Middle frontal gyrus (tissue), 1 donor: Measurements from ENCODE around the gene MIS12.

Source experiments
- DNase-seq: peaks from one replicate; pipeline ENCODE4 v3.0.0-alpha.2; 2015; ENCODE audit warnings: low spot score; ENCODE audit errors: extremely low spot score

The MIS12 gene

GRCh38 chr17:5486206-5487124, at the start of gene MIS12:
TSS of gene MIS12 (plus strand) at chr17:5486566. CDS start at chr17:5488863, 2,297 bp downstream.
- peak; percentile 96 for DNase-seq

GRCh38 chr17:5437721-5438317, 48.5 kb upstream of the MIS12 start:
- DNase-seq = no peak

GRCh38 chr17:5438716-5439445, 47.5 kb upstream of the MIS12 start, which contains the start of gene C1QBP:
TSS of gene C1QBP (minus strand) at chr17:5439155. CDS start at chr17:5439073, 82 bp downstream.
- peak; percentile 89 for DNase-seq

GRCh38 chr17:5439446-5439764, 47.0 kb upstream of the MIS12 start:
- DNase-seq = no peak

GRCh38 chr17:5443728-5444127, 42.6 kb upstream of the MIS12 start:
- DNase-seq = no peak

GRCh38 chr17:5444209-5444608, 42.2 kb upstream of the MIS12 start:
- no peak for DNase-seq

GRCh38 chr17:5446786-5447185, 39.6 kb upstream of the MIS12 start:
- DNase-seq = peak; percentile 44

- DNase-seq = no peak
Observed at GRCh38 chr17:5464717-5465507, 21.5 kb upstream of the MIS12 start.

GRCh38 chr17:5466295-5466694, 20.1 kb upstream of the MIS12 start:
- DNase-seq = no peak

- no peak for DNase-seq
Observed at GRCh38 chr17:5467416-5467815, 18.9 kb upstream of the MIS12 start.

GRCh38 chr17:5468075-5468473, 18.3 kb upstream of the MIS12 start:
- DNase-seq = no peak

- DNase-seq = no peak
Observed at GRCh38 chr17:5472511-5472910, 13.9 kb upstream of the MIS12 start.

- DNase-seq = no peak
Observed at GRCh38 chr17:5473906-5474305, 12.5 kb upstream of the MIS12 start.

- no peak for DNase-seq
Observed at GRCh38 chr17:5478992-5479391, 7.4 kb upstream of the MIS12 start.

GRCh38 chr17:5480962-5481361, 5.4 kb upstream of the MIS12 start:
- no peak for DNase-seq

- DNase-seq = no peak
Observed at GRCh38 chr17:5481451-5481850, 4.9 kb upstream of the MIS12 start.

GRCh38 chr17:5485270-5486205, 828 bp upstream of the MIS12 start, which contains the start of gene DERL2:
TSS of gene DERL2 (minus strand) at chr17:5486178. CDS start at chr17:5486161, 17 bp downstream.
- no peak for DNase-seq

GRCh38 chr17:5488752-5489151, 2.4 kb downstream of the MIS12 start:
- DNase-seq = no peak

- DNase-seq = no peak
Observed at GRCh38 chr17:5492970-5493369, 6.6 kb downstream of the MIS12 start.
